Glutamatergic neuron (in vitro differentiated cells): ENCODE data around the gene FAM174C. TPM values are rescaled to one million over a fixed set of nuclear protein-coding genes. Genes with fewer than 3 reads are reported as not detected.

Experiments used
- DNase-seq: peaks from one replicate; pipeline ENCODE4 v3.0.0; 2022
- H3K27ac Mint-ChIP-seq: one replicate; pipeline ENCODE4 v1.8.0; 2020; ENCODE audit warnings: mild to moderate bottlenecking, mixed read lengths, inconsistent platforms; ENCODE audit not compliant: unreplicated experiment
- H3K27me3 Mint-ChIP-seq: one replicate; pipeline ENCODE4 v1.8.0; 2020; ENCODE audit warnings: mild to moderate bottlenecking, moderate library complexity, mixed read lengths, inconsistent platforms; ENCODE audit not compliant: unreplicated experiment
- H3K36me3 Mint-ChIP-seq: one replicate; pipeline ENCODE4 v1.8.0; 2020; ENCODE audit warnings: mild to moderate bottlenecking, mixed read lengths, inconsistent platforms; ENCODE audit not compliant: unreplicated experiment
- H3K4me1 Mint-ChIP-seq: one replicate; pipeline ENCODE4 v1.8.0; 2020; ENCODE audit warnings: mild to moderate bottlenecking, low read depth, mixed read lengths, inconsistent platforms; ENCODE audit not compliant: unreplicated experiment
- H3K4me3 Mint-ChIP-seq: one replicate; pipeline ENCODE4 v1.8.0; 2020; ENCODE audit warnings: mild to moderate bottlenecking, mixed read lengths, inconsistent platforms; ENCODE audit not compliant: unreplicated experiment
- H3K9me3 Mint-ChIP-seq: one replicate; pipeline ENCODE4 v1.8.0; 2020; ENCODE audit warnings: mild to moderate bottlenecking, moderate library complexity, mixed read lengths, inconsistent platforms; ENCODE audit not compliant: unreplicated experiment
- total RNA-seq: library from RNA; stranded (reverse); fragmentation: NEBNext Ultra II Directional; extraction: Animal tissue kit (Norgen Biotek cat#: 25700); gene quantifications from one replicate; pipeline ENCODE4 v1.2.1, GENCODE V29; 2021; ENCODE audit not compliant: unreplicated experiment
- TF ChIP-seq, protein P1 (sequence below): fragments of 200-600 bp; sonication (generic); IDR thresholded peaks from one replicate; pipeline ENCODE4 v1.5.0; 2021; ENCODE audit not compliant: partially characterized antibody, unreplicated experiment

FAM174C gene
- total RNA-seq, 1 donor from 2014 or later = 17.3 TPM

GRCh38 chr19:1324249-1324805, 49.0 kb downstream of the FAM174C start:
- Mint-ChIP-seq H3K4me1 (peaks cover 21% of the 10 kb centered on the region), H3K4me3 (peak overlapping the region; percentile 36), H3K36me3 (no peaks in the 10 kb centered on the region), H3K27ac (no peak overlapping the region), H3K9me3 (peaks cover 13% of the 10 kb centered on the region), H3K27me3 (peaks cover 7% of the 10 kb centered on the region)
- no peak for DNase-seq
- TF ChIP-seq, protein P1, sequence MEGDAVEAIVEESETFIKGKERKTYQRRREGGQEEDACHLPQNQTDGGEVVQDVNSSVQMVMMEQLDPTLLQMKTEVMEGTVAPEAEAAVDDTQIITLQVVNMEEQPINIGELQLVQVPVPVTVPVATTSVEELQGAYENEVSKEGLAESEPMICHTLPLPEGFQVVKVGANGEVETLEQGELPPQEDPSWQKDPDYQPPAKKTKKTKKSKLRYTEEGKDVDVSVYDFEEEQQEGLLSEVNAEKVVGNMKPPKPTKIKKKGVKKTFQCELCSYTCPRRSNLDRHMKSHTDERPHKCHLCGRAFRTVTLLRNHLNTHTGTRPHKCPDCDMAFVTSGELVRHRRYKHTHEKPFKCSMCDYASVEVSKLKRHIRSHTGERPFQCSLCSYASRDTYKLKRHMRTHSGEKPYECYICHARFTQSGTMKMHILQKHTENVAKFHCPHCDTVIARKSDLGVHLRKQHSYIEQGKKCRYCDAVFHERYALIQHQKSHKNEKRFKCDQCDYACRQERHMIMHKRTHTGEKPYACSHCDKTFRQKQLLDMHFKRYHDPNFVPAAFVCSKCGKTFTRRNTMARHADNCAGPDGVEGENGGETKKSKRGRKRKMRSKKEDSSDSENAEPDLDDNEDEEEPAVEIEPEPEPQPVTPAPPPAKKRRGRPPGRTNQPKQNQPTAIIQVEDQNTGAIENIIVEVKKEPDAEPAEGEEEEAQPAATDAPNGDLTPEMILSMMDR = no peak

- H3K27me3 Mint-ChIP-seq = peaks cover 8% of the 10 kb centered on the region
- H3K27ac Mint-ChIP-seq = peak overlapping the region; percentile 81
- peaks cover 23% of the 10 kb centered on the region for H3K4me1 Mint-ChIP-seq
- H3K4me3 Mint-ChIP-seq = peak overlapping the region; percentile 80
- H3K36me3 Mint-ChIP-seq = no peaks in the 10 kb centered on the region
- DNase-seq = peak; percentile 84
- peaks cover 13% of the 10 kb centered on the region for H3K9me3 Mint-ChIP-seq
- TF ChIP-seq, protein P1 = no peak
These were observed 49.7 kb downstream of the FAM174C start for GRCh38 chr19:1324806-1325567.

DNA sequence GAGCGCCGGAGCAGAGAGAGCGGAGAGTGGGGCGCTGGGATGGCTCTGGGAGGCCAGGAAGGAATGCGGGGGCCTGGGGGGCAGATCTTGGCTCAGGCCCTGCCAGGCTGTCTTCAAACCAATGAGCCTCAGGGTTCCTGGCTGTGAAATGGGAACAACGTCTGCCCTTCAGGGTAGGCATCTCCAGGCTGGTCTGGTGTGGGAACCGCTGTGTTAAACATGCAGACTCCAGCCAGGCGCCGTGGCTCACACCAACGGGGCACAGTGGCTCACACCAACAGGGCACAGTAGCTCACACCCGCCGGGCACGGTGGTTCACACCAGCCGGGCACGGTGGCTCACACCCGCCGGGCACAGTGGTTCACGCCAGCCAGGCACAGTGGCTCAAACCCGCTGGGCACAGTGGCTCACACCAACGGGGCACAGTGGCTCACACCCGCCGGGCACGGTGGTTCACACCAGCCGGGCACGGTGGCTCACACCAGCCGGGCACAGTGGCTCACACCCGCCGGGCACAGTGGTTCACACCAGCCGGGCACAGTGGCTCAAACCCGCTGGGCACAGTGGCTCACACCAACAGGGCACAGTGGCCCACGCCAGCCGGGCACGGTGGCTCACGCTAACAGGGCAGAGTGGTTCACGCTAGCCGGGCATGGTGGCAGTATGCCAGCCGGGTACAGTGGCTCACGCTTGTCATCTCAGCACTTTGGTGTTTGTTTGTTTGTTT, 50.4 kb downstream of the FAM174C start:
- peak overlapping the region; percentile 80 for H3K4me3 Mint-ChIP-seq
- TF ChIP-seq, protein P1 = no peak
- peak overlapping the region; percentile 81 for H3K27ac Mint-ChIP-seq
- H3K4me1 Mint-ChIP-seq = peaks cover 25% of the 10 kb centered on the region
- H3K36me3 Mint-ChIP-seq = no peaks in the 10 kb centered on the region
- DNase-seq = no peak
- H3K27me3 Mint-ChIP-seq = peaks cover 8% of the 10 kb centered on the region
- peaks cover 13% of the 10 kb centered on the region for H3K9me3 Mint-ChIP-seq

DNA sequence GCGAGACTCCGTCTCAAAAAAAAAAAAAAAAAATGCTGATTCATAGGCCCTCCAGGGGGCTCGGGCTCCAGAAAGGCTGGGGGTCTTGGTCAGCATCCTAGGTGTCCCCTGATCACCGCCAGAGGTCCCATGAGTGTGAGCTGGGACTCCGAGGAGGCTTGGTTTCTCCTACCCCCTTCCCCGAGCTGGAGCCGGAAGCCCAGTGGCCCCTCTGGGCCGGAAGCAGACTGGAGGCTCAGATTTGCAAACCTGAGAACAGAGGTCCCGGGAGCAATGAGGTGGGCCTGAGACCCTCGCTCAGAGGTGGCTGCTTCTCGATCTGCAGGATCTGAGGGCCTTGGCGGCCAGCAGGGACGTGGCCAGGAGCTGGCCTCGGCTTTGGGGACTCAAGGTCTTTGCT, 51.8 kb downstream of the FAM174C start:
- H3K4me1 Mint-ChIP-seq = peaks cover 24% of the 10 kb centered on the region
- TF ChIP-seq, protein P1 = no peak
- H3K27me3 Mint-ChIP-seq = peaks cover 8% of the 10 kb centered on the region

More for the DNA sequence above, 51.8 kb downstream of the FAM174C start:
- H3K4me3 Mint-ChIP-seq = peak overlapping the region; percentile 60
- no peaks in the 10 kb centered on the region for H3K36me3 Mint-ChIP-seq
- DNase-seq = no peak
- peak overlapping the region; percentile 82 for H3K27ac Mint-ChIP-seq
- peaks cover 13% of the 10 kb centered on the region for H3K9me3 Mint-ChIP-seq

Other genes with a start within 250 kb of the FAM174C start
- 117 TPM for gene CNN2, start 248.9 kb upstream of the FAM174C start, total RNA-seq
- gene ABCA7, start 235.4 kb upstream of the FAM174C start, total RNA-seq = 110 TPM
- gene ARHGAP45, start 208.4 kb upstream of the FAM174C start, total RNA-seq = 1.7 TPM
- 140 TPM for gene POLR2E, start 180.2 kb upstream of the FAM174C start, total RNA-seq
- gene GPX4, start 171.5 kb upstream of the FAM174C start, total RNA-seq = 210 TPM
- 65.5 TPM for gene SBNO2, start 101.3 kb upstream of the FAM174C start, total RNA-seq
- gene STK11, start 69.8 kb upstream of the FAM174C start, total RNA-seq = 48.2 TPM
- 74.7 TPM for gene CBARP, start 37.5 kb upstream of the FAM174C start, total RNA-seq
- 129 TPM for gene ATP5F1D, start 33.8 kb upstream of the FAM174C start, total RNA-seq
- 325 TPM for gene MIDN, start 26.9 kb upstream of the FAM174C start, total RNA-seq
- gene CIRBP, start 6.2 kb upstream of the FAM174C start, total RNA-seq = 341 TPM
- gene EFNA2, start 10.3 kb downstream of the FAM174C start, total RNA-seq = 61.4 TPM
- gene NDUFS7, start 108.4 kb downstream of the FAM174C start, total RNA-seq = 123 TPM
- gene GAMT, start 126.0 kb downstream of the FAM174C start, total RNA-seq = 17.9 TPM
- gene DAZAP1, start 132.1 kb downstream of the FAM174C start, total RNA-seq = 135 TPM
- 603 TPM for gene RPS15, start 162.9 kb downstream of the FAM174C start, total RNA-seq
- 371 TPM for gene APC2, start 174.6 kb downstream of the FAM174C start, total RNA-seq
- 29.2 TPM for gene C19orf25, start 203.7 kb downstream of the FAM174C start, total RNA-seq
- 21.2 TPM for gene PCSK4, start 214.8 kb downstream of the FAM174C start, total RNA-seq
- 21.5 TPM for gene REEP6, start 215.7 kb downstream of the FAM174C start, total RNA-seq
- gene ADAMTSL5, start 237.5 kb downstream of the FAM174C start, total RNA-seq = 0.83 TPM
- gene PLK5, start 248.5 kb downstream of the FAM174C start, total RNA-seq = 0.69 TPM